ENCODE measurements around the gene NRAP. TPM values are rescaled to one million over a fixed set of nuclear protein-coding genes. Genes with fewer than 3 reads are reported as not detected.

NRAP gene
- polyA plus RNA-seq, 1 donor (not counting 4 experiments of a cell fraction or from before 2014, with no cell fraction given), result not detected

- Histone ChIP-seq H3K9me3 (ENCODE audit: control insufficient read depth, low read depth, low read length) (no peaks in the 10 kb centered on the region), H2AFZ (ENCODE audit: control insufficient read depth, low read length) (no peak overlapping the region), H3K36me3 (ENCODE audit: control insufficient read depth in 2 of 2, extremely low read depth in 1 of 2, insufficient read depth in 2 of 2, low read length in 2 of 2) (no peaks in the 10 kb centered on the region), H3K4me2 (ENCODE audit: control insufficient read depth, extremely low read depth, insufficient read depth, low read depth, low read length) (no peak overlapping the region), H3K9me1 (ENCODE audit: control insufficient read depth, extremely low read depth, insufficient read depth, low read length) (no peaks in the 10 kb centered on the region), H3K79me2 (ENCODE audit: control insufficient read depth, insufficient read depth, low read length) (peaks cover 48% of the 10 kb centered on the region), H3K4me3 (ENCODE audit: control insufficient read depth in 2 of 3, extremely low read depth in 1 of 3, insufficient read depth in 2 of 3, low read depth in 1 of 3, low read length in 3 of 3) (no peak overlapping the region), H3K27ac (ENCODE audit: control insufficient read depth, insufficient read depth, low read length) (no peak overlapping the region), H3K9ac (ENCODE audit: control insufficient read depth, extremely low read depth, insufficient read depth, low read length) (no peak overlapping the region), H3K4me1 (ENCODE audit: control insufficient read depth, extremely low read depth, insufficient read depth, low read length) (no peaks in the 10 kb centered on the region), H4K20me1 (ENCODE audit: control insufficient read depth, extremely low read depth, insufficient read depth, low read length) (no peaks in the 10 kb centered on the region), H3K27me3 (ENCODE audit: control insufficient read depth, extremely low read depth, insufficient read depth, low read length) (no peaks in the 10 kb centered on the region)
- DNase-seq (ENCODE audit: low read depth, low spot score) (no peak), FAIRE-seq (no peak)
- TF ChIP-seq EZH2 (IDR thresholded peaks at IDR 0.05; ENCODE audit: low read length) (no peak), CTCF (optimal IDR thresholded peaks at IDR 0.05 in 1 of 3, IDR thresholded peaks at IDR 0.05 in 1 of 3, conservative IDR thresholded peaks at IDR 0.05 in 1 of 3; ENCODE audit: extremely low read depth in 1 of 3, insufficient read depth in 2 of 3, low read length in 3 of 3) (no peak)
- dilution Hi-C loops (cut with MboI; ENCODE audit: extremely low pct_ligation_motif_present, low sequenced_read_pairs), result no loop called here
Measured at GRCh38 chr10:113687037-113687436, 23.2 kb upstream of the NRAP start.

DNA sequence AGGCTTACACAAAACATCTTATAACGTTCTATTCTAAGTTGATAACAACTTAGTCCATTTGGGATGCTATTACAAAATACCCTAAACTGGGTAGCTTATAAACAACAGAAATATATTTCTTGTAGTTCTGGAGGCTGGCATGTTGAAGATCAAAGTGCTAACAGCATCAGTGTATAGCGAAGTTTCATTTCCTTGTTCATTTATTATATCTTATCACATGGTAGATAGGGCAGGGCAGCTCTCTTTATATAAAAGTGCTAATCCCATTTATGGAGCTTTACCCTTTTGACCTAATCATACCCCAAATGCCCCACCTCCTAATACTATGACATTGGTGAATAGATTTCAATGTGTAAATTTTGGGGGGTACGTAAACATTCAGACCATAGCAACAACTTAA, 22.2 kb upstream of the NRAP start:
- no peak overlapping the region for H2AFZ ChIP-seq (ENCODE audit: control insufficient read depth, low read length)
- TF ChIP-seq EZH2 (IDR thresholded peaks at IDR 0.05; ENCODE audit: low read length) (no peak), CTCF (optimal IDR thresholded peaks at IDR 0.05 in 1 of 3, IDR thresholded peaks at IDR 0.05 in 1 of 3, conservative IDR thresholded peaks at IDR 0.05 in 1 of 3; ENCODE audit: extremely low read depth in 1 of 3, insufficient read depth in 2 of 3, low read length in 3 of 3) (no peak)
- H3K9me1 ChIP-seq (ENCODE audit: control insufficient read depth, extremely low read depth, insufficient read depth, low read length), result no peaks in the 10 kb centered on the region
- dilution Hi-C loops (cut with MboI; ENCODE audit: extremely low pct_ligation_motif_present, low sequenced_read_pairs), result no loop called here
- H3K4me2 ChIP-seq (ENCODE audit: control insufficient read depth, extremely low read depth, insufficient read depth, low read depth, low read length), result no peak overlapping the region
- H3K79me2 ChIP-seq (ENCODE audit: control insufficient read depth, insufficient read depth, low read length), result peaks cover 51% of the 10 kb centered on the region
- H3K4me3 ChIP-seq (ENCODE audit: control insufficient read depth in 2 of 3, extremely low read depth in 1 of 3, insufficient read depth in 2 of 3, low read depth in 1 of 3, low read length in 3 of 3), result no peak overlapping the region
- H3K27ac ChIP-seq (ENCODE audit: control insufficient read depth, insufficient read depth, low read length), result no peak overlapping the region
- no peaks in the 10 kb centered on the region for H4K20me1 ChIP-seq (ENCODE audit: control insufficient read depth, extremely low read depth, insufficient read depth, low read length)
- DNase-seq (ENCODE audit: low read depth, low spot score) (no peak), FAIRE-seq (no peak)
- H3K27me3 ChIP-seq (ENCODE audit: control insufficient read depth, extremely low read depth, insufficient read depth, low read length), result no peaks in the 10 kb centered on the region
- peaks cover 4% of the 10 kb centered on the region for H3K4me1 ChIP-seq (ENCODE audit: control insufficient read depth, extremely low read depth, insufficient read depth, low read length)
- no peak overlapping the region for H3K9ac ChIP-seq (ENCODE audit: control insufficient read depth, extremely low read depth, insufficient read depth, low read length)
- H3K9me3 ChIP-seq (ENCODE audit: control insufficient read depth, low read depth, low read length), result no peaks in the 10 kb centered on the region
- peaks cover 0 to 1% of the 10 kb centered on the region in 2 experiments for H3K36me3 ChIP-seq (ENCODE audit: control insufficient read depth in 2 of 2, extremely low read depth in 1 of 2, insufficient read depth in 2 of 2, low read length in 2 of 2)
